ENCODE measurements around the gene ARID5A. TPM values are rescaled to one million over a fixed set of nuclear protein-coding genes. Genes with fewer than 3 reads are reported as not detected.

The ARID5A gene
- total and polyA plus RNA-seq, 9 of the 15 experiments (the other 6 are each of a cell fraction or from before 2014, with no cell fraction given): 0.14 to 12.5 (median 3.0) TPM

DNA sequence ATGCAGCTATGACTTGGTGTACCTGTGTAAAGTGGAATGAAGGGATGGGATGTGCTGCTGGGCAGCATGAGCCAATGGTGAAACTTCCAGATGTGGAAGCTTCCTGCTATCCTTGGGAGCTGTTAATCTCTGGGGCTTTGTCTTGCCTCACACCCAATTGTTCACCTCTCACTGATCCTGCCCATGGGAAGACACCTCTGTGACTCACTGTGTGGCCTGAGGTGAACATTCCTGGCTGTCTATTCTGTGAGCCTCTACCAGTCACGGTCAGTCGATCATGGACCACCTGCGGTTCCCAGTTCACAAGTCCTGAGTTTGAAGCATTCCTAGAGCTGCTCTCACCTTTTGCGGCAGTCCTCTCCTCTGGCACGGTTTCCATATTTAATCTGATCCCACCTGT, 43.5 kb upstream of the ARID5A start (continued):
- no peak for TF ChIP-seq RFX7 (CRISPR knock-in tag; IDR thresholded peaks at IDR 0.05)
- TF ChIP-seq ZNF197 (CRISPR knock-in tag; IDR thresholded peaks at IDR 0.05; ENCODE audit: low read depth): no peak

DNA sequence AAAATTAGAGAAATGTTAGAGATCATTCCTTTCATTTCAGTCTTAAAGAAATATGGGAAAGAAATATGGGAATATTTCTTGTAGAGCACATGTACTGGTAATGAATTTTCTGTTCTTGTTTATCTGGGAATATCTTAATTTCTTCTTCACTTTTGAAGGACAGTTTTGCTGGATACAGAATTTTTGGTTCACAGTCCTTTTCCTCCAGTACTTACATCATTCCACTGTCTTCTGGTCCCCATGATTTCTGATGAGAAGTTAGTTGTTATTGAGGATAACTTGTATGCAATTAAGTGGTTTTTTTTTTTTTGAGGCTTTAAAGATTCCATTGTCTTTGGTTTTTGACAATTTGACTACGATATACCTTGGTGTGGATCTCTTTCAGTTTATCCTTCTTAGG, 42.4 kb upstream of the ARID5A start:
- no peak for FAIRE-seq
- POLR2A ChIA-PET: no interaction called here
- no peaks in the 10 kb centered on the region for H3K9me1 ChIP-seq (ENCODE audit: control insufficient read depth, insufficient read depth, low read length)

More for the DNA sequence above, 42.4 kb upstream of the ARID5A start:
- no peak overlapping the region for H2AFZ ChIP-seq (ENCODE audit: low read depth, low read length)
- in situ Hi-C loops (cut with MboI) (no loop called here), intact Hi-C loops (cut with micrococcal nuclease) (no loop called here)
- no TSS peak for BruUV-seq (replicated peaks)
- H3K4me3 ChIP-seq: no peak overlapping the region
- CTCF ChIA-PET (ENCODE audit: low intra/inter-chr PET ratio): no interaction called here
- 0% methylated on average over 1 of the region's 1 CpG for WGBS (ENCODE audit: insufficient coverage, low coverage, missing lambda C conversion rate)
- no peak overlapping the region for H3K4me2 ChIP-seq (ENCODE audit: insufficient read depth, low read length)
- no peaks in the 10 kb centered on the region for H3K4me1 ChIP-seq (replicated peaks in 1 of 2; ENCODE audit: control insufficient read depth in 2 of 2, insufficient read depth in 2 of 2, low read length in 2 of 2)
- no peak overlapping the region for H3K27ac ChIP-seq (ENCODE audit: extremely low read depth, low read depth, low read length)
- no peak overlapping the region for H3K9ac ChIP-seq (ENCODE audit: insufficient read depth in 1 of 2, low read depth in 2 of 2, low read length in 2 of 2)
- no peaks in the 10 kb centered on the region for H3K36me3 ChIP-seq (ENCODE audit: control insufficient read depth, insufficient read depth, low read length)
- ATAC-seq (no peak), DNase-seq (ENCODE audit: extremely low read depth in 1 of 4, low spot score in 3 of 4) (no peak)
- H3K79me2 ChIP-seq (ENCODE audit: control insufficient read depth, insufficient read depth, low read length): no peaks in the 10 kb centered on the region
- H3K9me3 ChIP-seq (replicated peaks; ENCODE audit: control insufficient read depth, insufficient read depth, low read depth, low read length): no peaks in the 10 kb centered on the region
- no peak for TF ChIP-seq CHD1 (IDR thresholded peaks at IDR 0.05; ENCODE audit: low read length)
- TF ChIP-seq ESRRA (IDR thresholded peaks at IDR 0.05; ENCODE audit: borderline replicate concordance, low read depth): no peak
- no peak for TF ChIP-seq HEY1 (CRISPR knock-in tag; IDR thresholded peaks at IDR 0.05; ENCODE audit: borderline replicate concordance)
- TF ChIP-seq FUS (optimal IDR thresholded peaks at IDR 0.05; ENCODE audit: low read depth, low read length): no peak
- TF ChIP-seq ZNF175 (CRISPR knock-in tag; IDR thresholded peaks at IDR 0.05; ENCODE audit: low read depth): no peak
- no peak for TF ChIP-seq KAT7 (CRISPR knock-in tag; IDR thresholded peaks at IDR 0.05; ENCODE audit: borderline replicate concordance)
- no peak for TF ChIP-seq ZNF561 (CRISPR knock-in tag; conservative IDR thresholded peaks at IDR 0.05)
- no peak for TF ChIP-seq SMARCE1 (IDR thresholded peaks at IDR 0.05)
- no peak for TF ChIP-seq ZNF143 (CRISPR knock-in tag; IDR thresholded peaks at IDR 0.05)
- no peak for TF ChIP-seq NFE2 (IDR thresholded peaks at IDR 0.05; ENCODE audit: low read depth)
- TF ChIP-seq, protein P1, sequence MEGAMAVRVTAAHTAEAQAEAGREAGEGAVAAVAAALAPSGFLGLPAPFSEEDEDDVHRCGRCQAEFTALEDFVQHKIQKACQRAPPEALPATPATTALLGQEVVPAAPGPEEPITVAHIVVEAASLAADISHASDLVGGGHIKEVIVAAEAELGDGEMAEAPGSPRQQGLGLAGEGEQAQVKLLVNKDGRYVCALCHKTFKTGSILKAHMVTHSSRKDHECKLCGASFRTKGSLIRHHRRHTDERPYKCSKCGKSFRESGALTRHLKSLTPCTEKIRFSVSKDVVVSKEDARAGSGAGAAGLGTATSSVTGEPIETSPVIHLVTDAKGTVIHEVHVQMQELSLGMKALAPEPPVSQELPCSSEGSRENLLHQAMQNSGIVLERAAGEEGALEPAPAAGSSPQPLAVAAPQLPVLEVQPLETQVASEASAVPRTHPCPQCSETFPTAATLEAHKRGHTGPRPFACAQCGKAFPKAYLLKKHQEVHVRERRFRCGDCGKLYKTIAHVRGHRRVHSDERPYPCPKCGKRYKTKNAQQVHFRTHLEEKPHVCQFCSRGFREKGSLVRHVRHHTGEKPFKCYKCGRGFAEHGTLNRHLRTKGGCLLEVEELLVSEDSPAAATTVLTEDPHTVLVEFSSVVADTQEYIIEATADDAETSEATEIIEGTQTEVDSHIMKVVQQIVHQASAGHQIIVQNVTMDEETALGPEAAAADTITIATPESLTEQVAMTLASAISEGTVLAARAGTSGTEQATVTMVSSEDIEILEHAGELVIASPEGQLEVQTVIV (CRISPR knock-in tag; IDR thresholded peaks at IDR 0.05; ENCODE audit: borderline replicate concordance): no peak
- no peak for TF ChIP-seq ZNF140 (CRISPR knock-in tag; IDR thresholded peaks at IDR 0.05)
- TF ChIP-seq, protein P2, sequence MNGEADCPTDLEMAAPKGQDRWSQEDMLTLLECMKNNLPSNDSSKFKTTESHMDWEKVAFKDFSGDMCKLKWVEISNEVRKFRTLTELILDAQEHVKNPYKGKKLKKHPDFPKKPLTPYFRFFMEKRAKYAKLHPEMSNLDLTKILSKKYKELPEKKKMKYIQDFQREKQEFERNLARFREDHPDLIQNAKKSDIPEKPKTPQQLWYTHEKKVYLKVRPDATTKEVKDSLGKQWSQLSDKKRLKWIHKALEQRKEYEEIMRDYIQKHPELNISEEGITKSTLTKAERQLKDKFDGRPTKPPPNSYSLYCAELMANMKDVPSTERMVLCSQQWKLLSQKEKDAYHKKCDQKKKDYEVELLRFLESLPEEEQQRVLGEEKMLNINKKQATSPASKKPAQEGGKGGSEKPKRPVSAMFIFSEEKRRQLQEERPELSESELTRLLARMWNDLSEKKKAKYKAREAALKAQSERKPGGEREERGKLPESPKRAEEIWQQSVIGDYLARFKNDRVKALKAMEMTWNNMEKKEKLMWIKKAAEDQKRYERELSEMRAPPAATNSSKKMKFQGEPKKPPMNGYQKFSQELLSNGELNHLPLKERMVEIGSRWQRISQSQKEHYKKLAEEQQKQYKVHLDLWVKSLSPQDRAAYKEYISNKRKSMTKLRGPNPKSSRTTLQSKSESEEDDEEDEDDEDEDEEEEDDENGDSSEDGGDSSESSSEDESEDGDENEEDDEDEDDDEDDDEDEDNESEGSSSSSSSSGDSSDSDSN (IDR thresholded peaks at IDR 0.05; ENCODE audit: borderline replicate concordance in 1 of 2, low read depth in 2 of 2, low read length in 2 of 2): no peak
- TF ChIP-seq CBFA2T2 (conservative IDR thresholded peaks at IDR 0.05): no peak
- H4K20me1 ChIP-seq (replicated peaks; ENCODE audit: control insufficient read depth, insufficient read depth, low read length): no peaks in the 10 kb centered on the region
- peaks cover 12 to 30% of the 10 kb centered on the region in 2 experiments; a peak in 4 of 5 replicates for H3K27me3 ChIP-seq (ENCODE audit: control insufficient read depth in 2 of 2, insufficient read depth in 2 of 2, low read length in 2 of 2)
